SH-SY5Y (cell line): ENCODE measurements around the gene CORO2B.

Source experiments
- GATA2 ChIP-seq: IDR thresholded peaks from 2 replicates; pipeline ENCODE4 v1.6.1; 2011; ENCODE audit warnings: mild to moderate bottlenecking, low read depth, low read length
- GATA3 ChIP-seq: IDR thresholded peaks from 2 replicates; pipeline ENCODE4 v1.6.1; 2011; ENCODE audit warnings: low read depth, mild to moderate bottlenecking, low read length, moderate library complexity

Gene CORO2B

DNA sequence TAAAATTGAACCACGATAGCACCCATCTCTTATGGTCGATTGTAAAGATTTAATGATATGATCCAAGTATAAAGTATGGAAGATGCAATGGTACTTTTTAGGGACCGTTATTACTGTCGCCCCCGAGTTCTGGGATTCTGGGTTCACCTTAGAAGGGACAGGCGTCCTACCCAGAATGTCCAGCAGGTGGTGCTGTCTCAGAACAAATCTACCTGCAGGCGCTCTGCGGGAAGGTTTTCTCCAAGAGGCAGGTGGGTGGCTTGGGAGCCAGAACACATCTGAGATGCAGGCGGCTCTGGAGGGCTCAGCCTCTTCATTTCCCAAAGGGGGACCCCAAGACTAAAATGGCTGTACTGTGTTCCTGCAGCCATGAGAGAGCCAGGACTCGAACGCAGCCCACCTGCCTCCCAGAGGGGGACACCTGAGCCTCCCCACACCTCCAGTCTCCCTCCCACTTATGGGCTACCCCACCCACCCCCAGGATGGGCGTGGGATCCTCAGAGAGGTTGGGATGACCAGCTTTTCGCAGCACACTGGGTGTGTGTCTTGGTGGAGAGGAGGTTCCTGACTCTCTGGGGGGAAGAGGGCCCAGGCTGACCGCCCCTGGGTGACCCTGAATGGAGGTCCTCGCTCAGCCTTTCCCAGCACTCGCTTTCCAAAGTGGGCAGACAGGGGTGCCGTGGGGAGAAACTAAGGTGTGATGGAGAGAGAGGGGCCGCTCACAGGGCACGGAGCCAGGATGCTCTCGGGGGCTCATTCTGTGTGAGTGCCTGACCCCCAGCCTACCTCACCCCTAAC is 28.1 kb upstream of the CORO2B start:
- TF ChIP-seq GATA3 = no peak
- TF ChIP-seq GATA2 = no peak

DNA sequence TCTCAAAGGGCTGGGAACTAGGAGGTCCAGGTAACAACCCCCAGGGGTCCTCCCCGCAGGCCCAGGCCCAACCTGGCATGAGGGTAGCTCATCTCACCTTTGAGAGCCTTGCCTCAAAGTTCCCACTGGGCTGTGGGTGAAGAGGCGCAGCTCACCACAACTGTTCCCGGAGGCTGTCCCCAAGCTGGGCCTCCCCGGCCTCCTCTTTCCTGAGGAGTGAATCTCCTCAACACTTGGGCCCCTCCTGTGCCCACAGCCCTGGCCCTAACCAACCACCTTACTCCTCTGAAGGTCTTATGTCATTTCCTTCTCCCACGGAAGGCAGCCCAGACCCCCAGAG is 27.5 kb upstream of the CORO2B start:
- no peak for TF ChIP-seq GATA2
- no peak for TF ChIP-seq GATA3

DNA sequence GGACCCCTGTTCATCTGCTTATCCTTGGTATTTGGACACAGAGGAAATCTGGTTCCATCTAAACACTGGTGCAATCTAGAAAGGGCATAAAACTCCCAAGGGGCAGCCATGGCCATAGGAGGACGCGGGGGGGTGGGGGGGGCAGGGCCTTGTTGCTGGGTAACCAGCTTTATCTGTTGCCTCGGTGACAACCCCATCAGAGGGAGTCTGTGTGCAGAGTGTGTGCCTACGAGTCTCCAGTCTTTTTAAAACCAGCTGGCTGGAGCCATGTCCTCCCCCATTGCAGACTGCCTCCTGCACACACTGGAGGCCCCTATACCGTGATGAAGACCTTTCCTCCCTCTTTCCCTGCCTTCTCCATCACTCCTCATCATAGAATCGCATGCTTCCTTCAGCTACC is 26.4 kb upstream of the CORO2B start:
- no peak for TF ChIP-seq GATA2
- no peak for TF ChIP-seq GATA3

DNA sequence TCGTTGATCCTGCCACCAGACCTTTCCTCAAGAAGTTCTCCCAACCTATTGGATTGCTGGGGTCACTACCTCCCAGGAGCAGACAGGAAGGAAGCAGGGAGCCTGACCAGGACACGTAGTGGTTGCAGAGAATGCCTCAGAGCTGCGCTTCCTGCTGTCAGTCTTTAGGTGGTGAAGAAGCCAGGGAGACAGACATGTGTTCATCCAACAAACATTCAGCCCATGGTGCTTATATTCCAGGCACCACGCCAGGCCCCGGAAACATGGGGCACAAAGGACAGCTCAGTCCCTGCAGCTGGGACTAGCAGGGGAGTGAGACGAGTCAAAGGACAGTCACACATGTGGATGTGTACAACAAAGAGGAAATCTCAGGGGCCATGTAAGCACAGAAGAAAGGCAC is 26.0 kb upstream of the CORO2B start:
- no peak for TF ChIP-seq GATA2
- TF ChIP-seq GATA3 = no peak

DNA sequence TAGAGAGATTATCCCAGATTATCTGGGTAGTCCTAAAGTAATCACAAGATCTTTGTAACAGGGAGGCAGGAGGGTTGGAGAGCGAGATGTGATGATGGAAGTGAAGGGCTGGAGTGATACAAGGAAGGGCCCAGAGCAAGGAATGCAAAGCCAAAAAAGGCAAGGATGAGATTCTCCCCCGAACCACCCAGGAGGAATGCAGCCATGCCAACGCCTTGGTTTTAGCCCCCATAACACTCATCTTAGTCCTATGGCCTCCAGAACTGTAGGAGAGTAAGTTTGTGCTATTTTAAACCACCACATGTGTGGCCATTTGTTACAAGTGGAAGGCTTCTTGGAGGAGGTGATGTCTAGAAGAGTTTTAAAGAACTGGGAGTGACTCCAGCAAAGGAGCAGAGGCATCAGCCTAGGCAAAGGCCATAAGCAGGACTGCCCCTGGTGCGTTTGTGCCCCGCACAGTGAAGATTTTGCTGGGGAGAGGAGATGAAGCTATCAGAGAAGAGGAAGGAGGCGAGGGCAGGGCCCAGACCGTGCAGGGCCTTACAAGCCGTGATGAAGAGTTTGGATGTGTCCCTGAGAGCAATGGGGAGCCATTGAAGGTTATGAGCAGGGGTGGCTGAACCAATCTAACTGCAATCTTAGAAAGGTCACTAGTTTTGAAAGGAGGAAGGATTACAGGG is 25.3 kb upstream of the CORO2B start:
- TF ChIP-seq GATA2 = no peak
- no peak for TF ChIP-seq GATA3

DNA sequence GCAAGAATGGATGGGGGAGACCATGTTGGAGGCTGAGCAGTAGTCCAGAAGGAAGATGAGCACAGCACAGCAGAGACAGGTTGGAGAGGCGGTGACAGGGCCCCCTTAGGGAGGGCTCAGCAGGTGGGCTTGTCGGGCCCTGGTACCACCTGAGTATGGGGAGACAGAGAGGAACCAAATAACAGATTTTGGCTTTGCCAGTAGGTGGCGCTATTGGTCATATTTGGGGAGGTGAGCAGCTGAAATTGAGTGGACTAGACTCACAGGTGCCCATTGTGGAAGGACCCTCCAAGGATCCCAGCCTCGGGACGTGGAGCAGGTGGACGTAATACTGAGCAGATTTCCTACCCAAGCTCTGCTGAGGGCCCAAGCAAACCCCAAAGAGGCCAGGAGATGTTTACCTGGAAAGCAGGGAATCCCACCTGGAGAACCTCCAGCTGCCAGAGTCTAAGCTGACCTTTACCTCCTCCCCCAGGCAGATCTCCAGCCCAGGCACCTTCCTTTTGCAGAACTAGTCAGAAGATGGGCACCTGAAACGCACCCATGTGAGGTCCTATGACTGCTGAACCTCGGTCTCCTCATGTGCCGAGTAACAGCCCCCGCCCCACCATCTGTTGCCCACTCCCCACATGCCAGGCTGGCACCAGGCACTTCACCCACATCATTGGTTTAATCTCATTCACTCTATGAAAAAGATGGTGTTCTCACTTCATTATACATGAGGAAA is 24.6 kb upstream of the CORO2B start:
- no peak for TF ChIP-seq GATA2
- TF ChIP-seq GATA3 = no peak

DNA sequence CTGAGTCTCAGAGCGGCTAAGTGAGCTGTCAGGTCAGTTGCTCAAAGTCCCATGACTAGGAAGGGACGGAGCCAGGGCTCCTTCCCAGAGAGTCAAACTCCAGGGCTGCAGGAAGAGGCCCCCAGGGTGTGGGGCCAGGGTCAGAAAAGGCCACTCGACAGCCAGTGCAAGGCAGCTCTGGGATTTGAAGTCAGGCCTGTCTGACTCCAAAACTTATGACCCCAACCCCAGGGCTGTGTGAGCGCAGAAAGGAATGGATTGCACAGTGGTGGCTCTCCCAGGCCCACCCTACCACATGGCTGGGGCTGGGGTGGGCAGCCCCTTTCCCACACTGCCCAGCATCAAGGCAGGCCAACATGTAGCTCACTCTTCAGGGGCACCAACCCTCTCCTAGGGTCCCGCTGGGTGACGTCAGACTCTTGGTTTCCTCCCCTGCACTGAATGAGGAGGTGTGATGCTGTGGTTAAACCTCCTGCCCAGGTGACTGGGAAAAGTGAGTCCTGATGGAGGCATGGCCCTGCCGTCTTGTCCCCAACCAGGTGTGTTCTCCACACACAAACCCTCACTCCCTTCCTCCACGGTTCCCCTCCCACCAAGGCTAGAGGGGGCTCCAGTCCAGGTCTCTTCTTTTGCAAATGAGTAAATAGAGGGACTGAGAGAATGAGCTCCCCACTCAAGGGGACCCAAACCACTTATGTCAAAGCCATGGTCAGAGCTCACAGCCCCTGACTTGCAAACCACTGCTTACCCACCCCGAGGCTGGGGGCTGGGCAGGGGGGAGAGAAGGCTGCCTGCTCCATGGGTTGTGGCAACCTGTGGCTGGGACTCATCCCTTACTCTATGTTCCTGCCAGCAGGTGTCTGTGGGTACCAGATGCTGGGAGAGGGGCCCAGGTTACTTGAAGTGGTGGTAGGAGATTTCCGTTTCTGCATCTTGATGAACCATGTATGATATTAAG is 23.8 kb upstream of the CORO2B start:
- TF ChIP-seq GATA3 (no peak), GATA2 (no peak)

DNA sequence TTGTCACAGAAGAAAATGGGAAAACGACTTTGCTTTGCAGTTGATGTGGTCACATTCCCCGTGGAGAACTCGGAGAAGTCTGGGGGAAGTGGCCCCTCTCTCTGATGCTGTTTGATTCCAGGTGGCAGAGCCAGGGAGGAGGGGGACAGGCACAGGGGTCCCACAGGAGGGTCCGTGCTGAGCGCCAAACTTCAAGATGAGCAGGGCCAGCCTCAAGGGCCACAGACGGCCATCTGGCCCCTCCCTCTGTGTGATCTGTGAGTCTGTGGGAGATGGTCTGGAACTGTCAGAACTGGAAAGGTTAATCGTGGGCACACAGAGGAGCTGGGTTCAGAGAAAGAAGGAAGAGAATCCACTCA is 23.1 kb upstream of the CORO2B start:
- no peak for TF ChIP-seq GATA2
- no peak for TF ChIP-seq GATA3

DNA sequence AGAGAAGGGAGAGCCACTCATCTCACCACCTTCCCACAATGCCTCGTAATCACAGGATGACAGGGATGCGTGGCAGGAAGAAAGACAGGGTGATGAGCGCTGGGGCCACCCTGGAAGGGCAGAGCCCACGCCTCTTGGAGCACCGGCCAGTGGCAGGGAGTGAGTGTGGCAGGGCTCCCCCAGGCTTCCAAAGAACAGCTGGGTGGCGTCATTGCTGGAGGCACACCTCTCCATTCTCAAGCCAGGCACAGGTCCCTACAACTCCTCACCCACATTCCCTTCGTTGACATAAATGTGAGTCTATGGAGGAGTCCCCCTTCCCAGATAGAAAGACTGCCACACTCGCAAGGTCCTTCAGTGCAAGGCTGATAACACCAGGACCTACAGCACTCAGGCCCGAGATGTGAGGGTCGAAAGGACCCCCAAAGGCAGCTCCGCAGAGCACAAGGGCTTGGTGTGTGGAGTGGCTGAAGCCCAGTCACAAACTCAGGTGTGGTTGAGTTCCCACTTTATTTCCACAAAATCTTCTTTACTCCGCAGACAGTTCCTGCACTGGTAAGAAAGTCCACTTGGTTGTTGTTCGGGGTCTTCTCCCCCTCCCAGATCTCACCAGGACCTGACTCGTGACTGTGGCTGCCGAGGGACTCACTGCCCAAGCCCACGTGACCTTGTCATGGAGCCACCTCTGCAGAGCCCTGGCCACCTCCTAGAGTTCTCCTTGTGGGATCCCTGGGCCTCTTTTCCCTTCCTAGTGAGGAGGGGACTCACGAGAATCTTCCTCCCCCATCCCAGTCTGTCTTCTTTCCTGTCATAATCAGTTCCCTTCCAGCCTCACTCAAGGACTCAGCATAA is 22.4 kb upstream of the CORO2B start:
- TF ChIP-seq GATA2 (no peak), GATA3 (no peak)

DNA sequence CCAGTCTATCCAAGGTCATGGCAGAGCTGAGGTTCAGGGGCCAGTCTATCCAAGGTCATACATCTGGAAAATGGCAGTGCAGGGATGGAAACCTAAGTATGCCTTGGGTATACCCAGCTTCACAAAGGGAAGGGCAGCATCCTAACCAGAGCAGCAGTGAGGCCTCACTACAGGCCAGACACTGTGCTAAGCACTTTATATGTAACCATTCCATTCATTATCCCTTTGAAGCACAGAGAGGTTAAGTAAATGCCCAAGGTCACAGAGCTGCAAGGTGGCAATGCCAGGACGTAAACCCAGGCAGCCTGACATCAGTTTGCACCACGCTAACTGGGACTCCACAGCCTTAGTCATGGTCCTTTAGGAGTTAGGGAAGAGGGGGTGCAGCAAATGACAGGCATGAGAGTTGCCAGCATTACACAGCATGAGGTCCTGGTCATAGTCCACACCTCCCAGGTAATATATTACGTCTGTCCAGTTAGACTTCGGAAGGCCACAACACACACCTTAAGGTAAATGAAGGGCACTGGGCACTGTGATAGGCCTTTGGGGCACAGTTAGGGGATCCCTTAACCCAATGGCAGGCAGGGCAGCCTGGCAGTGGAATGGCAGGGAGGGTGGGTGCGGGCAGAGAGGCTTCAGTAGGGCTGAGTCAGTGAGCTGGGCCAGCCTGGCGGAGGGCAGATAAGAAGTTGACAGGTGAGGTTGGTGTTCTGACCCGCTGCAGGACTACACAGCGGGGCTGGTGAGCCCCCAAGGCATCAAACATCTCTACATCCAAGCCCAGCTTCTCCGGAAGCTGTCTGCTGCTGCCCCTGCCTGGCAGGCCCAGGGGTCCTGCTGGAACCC is 21.1 kb upstream of the CORO2B start:
- TF ChIP-seq GATA3 = no peak
- TF ChIP-seq GATA2 = no peak

DNA sequence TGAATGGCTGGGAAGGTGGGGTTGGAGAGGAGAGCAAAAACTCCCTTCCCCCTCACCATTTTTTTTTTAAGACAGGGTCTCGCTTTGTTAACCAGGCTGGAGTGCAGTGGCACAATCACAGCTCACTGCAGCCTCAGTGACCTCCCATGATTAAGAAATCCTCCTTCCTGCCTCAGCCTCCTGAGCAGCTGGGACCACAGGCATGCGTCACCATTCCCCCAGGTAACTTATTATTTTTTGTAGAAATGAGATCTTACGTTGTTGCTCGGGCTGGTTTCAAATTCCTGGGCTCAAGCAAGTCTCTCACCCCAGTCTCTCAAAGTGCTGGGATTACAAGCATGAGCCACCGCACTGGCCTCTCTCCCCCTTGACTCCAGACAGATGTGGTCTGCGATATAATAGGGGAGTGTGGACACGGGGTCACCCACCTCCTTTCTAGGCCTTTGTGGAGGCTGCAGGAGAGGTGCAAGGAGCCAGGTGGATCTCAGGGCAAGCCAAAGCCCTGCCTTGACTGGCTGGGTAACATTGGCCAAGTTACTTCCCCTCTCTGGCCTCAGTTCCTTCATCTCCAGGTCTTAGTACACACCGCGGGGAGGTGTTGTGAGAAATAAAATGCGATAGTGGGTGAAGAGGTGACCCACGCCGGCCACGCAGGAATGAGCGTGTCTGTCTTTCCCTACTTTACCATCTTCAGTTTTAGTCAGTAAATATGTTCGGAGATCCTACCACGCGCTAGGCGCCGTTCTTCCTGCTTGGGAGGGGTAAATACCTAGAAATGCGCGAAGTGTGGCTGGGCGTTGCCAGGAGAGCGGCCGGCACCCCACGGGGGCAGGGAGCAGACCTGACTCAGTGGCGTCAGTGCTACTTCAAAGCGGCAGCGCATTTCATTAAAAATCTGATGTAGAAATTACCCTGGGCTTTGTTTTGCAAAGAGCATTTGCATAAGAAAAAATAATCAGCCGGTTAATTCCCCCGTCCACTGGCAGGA is 20.2 kb upstream of the CORO2B start:
- TF ChIP-seq GATA2 (no peak), GATA3 (no peak)
